Hepatic stellate cell (primary cell): ENCODE measurements around the gene FREM1.
A peak's percentile ranks its signal among the peaks of the same experiment; 100 is the strongest.

ENCODE experiments used
- DNase-seq: peaks from one replicate; pipeline ENCODE4 v3.0.0; 2011; ENCODE audit warnings: low spot score

The FREM1 gene

DNA sequence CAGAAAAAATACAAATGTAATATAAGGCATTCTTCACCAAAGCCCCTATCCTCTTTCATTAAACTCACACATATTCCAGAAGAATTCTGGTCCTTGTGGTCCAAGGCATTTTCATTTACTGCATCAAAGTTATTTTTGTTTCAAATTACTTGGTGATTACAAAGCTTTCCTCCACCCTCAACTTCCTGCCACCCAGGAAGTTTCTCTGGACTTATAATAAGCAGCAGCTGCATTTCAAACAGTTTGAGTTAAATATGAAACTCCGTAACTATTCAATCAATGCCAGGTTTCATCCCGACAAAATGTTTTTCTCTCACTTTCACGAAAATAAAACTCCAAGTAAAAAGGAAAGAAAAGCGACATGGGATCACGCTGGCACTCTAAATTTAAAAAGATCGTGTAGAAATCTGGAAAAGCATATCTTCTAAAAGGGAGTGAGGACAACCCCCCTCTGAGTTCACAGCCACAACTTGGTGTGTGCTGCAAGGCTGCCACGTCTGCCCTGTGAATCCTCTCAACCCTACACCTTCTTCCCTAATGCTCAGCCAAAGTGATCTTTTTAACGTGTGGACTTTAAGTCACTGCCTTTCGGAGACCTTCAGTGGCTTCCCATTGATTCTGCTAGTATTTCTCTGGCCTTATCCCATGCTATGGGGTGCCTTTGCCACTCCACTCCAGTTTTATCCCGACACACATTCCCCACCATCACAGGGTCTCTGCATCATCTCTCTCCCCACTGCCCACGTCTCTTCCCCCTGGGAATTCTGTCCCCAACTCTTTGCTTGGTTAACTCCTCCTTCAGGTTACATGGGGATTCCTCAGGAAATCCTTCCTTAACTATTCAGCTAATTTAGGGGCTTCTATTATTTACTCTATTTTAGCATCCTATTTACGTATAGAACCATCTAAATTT is 96.6 kb downstream of the FREM1 start:
- DNase-seq, result peak; percentile 5

DNA sequence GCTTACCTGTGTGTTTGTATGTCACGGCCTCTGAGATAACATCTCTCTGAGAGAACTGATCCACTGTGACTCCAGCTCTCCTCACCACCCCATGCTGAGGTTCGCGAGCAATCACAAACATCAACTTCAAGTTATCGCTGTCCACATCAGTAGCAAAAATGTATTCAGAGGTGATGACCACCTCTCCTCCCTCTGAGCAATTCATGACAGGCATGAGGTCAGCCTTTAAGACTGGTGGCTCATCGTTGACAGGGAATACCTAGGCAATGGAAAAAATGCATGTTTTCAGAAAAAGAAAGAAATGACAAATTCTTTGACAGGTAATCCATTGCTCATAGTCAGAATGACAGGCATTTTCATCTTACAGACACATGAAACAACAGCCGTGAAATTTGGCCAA is 97.4 kb downstream of the FREM1 start:
- DNase-seq, result no peak

DNA sequence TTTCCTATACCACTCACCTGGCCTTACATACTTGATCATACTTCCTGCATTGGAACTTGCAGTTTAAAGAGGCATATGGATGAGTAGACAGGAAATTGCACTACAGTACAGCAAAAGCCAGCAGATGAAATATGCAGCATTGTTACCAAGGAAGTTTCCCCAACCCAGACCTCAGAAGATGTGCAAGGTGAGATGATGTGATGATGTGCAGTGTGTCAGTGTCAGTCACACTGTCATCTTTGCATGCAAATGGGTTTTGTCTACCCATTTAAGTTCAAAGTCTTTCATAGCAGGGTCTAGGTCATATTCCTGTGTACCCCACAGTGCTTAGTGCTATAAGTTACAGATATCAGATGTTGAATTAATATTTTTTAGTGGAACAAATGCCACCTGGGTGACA is 98.4 kb downstream of the FREM1 start:
- no peak for DNase-seq

DNA sequence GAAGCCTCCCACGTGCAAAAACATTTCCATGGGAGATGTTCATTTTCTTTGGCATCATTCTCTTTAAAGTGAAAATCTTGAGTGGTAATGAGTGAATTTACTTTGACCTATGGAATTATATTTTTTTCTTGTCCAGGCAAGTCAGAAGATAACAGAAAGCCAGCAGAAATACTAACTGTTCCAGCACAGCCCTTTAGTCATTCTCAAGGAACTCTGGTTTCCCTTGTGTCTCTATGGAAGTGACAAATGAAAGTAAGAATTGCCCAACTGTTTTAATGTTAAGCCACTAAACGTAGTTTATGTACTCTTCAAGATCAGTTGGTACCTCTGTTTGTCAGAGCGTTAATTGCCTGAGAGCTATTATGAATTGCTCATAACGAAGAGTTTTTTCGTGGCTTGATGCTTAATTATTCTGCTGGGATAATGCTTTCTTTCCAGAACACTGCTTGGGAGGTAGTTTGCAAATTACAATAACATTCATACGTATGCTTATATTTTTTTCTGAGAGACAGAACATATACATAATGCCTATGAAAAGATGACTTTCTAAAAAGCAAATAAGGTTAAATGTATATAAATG is 103.2 kb downstream of the FREM1 start:
- no peak for DNase-seq

DNA sequence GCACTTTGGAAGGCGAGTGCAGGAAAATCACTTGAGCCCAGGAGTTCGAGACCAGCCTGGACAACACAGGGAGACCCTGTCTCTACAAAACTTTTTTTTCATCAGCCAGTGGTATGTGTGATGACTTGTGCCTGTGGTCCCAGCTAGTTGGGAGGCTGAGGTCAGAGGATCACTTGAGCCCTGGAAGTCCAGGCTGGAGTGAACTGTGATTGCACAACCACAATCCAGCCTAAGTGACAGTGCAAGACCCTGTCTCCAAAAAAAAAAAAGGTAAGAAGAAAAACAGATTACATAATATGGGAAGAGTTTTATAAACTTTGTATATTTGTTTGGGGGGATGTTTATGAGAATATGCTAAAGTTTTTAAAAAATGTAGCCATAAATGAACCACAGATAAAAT is 111.2 kb downstream of the FREM1 start:
- no peak for DNase-seq

DNA sequence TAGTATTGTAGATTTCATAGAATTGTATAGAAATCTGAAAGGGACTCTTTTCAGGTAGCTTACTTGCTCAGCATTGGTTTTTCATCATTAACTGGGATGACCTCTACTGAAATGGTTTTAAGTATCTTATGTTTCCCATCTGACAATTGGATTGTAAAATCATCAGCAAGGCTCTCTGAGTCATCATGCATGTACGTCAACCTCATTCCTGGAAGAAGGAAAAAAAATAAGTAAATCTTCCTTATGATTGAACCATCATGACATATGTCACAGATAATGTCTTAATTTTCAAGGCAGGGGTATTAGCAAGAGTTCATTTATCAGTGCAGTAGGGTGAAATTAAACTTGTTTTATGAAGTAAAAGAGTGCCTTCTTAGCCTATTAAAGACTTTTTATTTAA is 112.8 kb downstream of the FREM1 start:
- no peak for DNase-seq

DNA sequence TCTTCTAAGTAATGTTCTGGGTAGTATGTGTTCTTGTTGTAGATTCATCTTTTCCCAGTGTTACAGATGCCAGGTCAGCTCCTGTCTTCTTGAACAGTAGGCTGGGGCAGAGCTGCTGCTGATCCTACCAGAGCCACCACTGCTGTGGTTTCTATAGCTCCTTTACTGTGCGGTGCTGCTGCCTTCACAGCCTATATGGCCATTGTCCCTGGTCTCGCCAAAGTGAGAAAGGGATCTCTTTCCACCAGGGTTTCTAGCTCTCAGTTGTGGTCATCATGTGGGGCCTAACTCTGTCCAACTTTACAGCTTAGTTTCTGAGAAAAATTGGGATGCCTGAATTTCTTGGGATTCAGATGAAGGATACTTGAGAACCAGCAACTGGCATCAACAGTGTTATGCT is 116.8 kb downstream of the FREM1 start:
- no peak for DNase-seq

DNA sequence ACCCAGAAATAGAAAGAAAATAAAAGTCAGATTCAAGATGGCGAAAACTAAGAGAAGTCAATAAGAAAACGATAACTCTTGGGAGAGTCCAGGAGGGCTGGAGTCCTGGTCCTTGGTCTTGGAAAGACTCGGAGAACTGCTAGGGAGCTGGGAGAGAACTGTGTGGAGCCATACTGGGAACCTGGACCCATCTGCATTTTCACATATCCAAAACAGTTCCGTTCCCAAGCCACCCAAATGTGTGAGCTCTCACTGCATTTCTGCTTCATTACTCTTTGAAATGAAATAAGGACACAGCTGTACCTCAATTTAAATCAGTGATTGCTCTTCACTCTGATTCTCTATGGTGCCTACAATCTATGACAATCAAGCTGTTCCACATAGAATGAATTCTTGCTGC is 119.6 kb downstream of the FREM1 start:
- no peak for DNase-seq

DNA sequence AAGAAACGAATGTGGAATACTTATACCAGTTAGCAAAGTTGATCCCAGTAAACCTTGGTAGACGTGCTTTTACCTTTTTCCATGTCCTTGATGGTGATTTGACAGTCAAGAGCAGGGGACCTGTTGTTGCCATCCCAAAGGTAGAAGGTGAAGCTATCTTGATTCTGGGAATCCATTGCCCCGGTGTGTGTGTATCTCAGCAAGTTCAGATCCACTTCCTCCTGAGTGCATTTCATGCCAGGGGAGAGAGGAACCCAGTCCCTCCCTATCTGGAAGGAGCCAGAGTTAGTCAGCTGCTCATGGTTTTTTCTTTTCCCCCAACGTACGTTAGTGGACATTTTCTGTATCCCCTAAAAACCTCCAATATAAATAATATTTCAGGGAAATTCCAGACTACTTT is 121.4 kb downstream of the FREM1 start:
- DNase-seq, result no peak

DNA sequence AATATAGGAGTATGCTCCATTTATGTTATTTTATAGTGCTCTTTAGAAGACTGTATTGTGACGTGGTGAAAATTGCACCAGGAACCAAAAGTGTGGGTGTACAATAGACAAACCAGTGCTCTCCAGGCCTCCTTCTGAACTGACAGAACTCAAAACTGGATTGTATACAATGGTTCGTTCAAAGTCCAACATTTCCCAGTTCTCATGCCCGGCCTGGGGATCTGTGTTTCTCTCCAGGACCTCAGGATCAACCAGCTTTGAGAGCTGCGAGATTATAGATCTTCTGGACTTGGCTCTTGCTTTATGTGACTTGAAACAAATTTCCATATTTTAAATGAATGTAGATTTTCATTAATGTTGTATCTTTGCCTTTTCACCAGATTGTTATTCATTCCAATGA is 126.9 kb downstream of the FREM1 start:
- DNase-seq, result no peak

DNA sequence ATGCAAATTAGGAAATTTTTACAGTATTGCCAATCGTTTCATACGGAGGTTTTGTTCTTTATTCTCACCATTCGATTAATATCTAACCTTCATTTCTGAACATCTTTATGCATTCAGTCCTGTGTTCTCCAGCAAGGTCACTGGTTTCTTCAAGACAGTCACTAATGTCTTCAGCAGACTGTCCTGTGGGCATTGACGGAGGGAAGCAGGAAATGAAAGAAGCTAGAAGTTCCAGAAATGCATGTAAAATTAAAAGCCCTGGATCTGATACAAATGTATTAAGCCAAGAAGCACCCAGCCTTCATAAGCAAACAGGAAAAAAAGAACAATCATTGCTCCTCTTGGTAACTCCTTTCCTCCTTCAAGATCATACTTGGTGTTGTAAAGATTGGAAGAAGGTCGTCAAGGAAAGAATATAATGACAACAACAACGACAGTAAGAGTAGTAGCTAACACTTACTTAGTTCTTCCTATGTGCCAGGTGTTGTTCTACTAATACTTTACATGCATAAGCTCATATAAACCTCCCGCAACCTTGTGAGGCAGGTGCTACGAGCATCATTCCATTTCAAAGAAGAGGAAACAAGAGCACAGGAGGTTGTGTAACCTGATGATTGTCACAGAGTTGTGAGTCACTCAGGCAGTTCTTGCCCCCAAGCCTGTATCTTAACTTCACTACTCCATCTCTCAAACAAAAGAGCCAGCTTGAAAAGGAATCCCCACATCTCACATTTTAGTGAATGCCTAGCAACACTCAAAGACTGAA is 127.8 kb downstream of the FREM1 start:
- no peak for DNase-seq

DNA sequence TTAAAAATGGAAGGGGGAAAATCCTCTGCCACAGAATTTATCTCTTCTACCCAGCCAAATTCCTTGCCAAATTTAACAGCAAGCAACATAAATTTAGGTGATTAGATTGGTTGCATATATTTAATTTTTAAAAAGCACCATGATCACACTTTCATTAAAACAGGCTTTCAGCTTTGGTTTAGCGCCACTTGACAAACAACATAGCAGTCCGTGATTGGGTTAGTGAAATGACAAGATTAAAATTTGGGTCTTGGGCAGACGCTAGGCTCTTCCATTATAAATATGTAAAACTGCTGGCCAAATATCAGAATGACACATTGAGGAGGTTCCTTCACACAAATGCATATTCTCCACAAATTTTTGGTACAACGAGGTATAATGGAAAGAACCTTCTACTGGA is 129.5 kb downstream of the FREM1 start:
- DNase-seq, result no peak

DNA sequence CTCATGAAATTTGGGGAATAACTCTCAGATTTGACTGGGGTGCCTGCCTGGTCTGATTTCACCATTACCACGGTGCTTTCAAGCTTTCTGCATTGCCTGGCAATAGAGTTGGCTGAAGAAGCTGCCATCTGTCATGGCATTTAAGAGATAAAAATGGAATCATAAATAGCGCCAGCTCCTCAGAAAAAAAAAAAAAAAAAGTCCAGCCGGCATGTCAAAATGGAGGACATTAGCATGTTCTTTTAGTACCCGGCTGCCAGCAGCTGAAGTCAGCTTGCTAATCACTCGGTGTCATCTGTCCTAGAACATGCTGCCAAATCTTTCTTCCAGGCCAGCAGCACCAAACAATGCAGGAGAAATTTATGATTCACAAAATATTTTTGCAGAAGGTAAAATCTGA is 130.0 kb downstream of the FREM1 start:
- no peak for DNase-seq

DNA sequence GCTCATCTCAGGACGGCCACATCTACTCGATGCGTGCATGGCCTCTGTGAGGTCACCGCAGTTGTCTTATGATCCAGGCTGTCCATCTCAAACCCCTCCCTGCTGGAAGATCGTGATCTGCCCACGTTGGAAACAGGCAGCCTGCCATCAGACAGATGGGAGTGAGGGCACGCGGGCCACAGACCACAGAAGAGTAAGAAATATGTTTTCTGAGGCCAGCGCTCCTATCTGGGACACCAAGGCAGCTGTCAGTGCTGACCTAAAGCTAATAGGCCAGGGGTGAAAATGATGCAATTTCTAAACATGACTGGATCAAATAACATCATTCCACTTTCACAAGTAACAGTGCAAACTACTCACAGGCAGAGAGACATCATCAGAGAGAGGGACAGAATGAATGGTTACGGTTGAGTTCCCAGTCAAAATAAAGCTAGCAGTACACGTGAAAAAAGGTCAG is 130.6 kb downstream of the FREM1 start:
- DNase-seq, result no peak

DNA sequence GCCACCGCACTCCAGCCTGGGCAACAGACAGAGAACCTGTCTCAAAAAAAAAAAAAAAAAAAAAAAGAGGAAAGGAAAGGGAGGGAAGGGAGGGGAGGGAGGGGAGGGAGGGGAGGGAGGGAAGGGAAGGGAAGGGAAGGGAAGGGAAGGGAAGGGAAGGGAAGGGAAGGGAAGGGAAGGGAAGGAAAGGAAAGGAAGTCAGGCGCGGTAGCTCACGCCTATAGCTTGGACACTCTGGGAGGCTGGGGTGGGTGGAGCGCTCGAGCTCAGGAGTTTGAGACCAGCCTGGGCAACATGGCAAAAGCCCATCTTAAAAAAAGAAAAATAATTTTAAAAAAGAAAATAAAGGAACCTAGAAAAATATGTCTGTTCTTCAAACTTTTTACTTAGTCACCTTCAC is 131.7 kb downstream of the FREM1 start:
- no peak for DNase-seq

DNA sequence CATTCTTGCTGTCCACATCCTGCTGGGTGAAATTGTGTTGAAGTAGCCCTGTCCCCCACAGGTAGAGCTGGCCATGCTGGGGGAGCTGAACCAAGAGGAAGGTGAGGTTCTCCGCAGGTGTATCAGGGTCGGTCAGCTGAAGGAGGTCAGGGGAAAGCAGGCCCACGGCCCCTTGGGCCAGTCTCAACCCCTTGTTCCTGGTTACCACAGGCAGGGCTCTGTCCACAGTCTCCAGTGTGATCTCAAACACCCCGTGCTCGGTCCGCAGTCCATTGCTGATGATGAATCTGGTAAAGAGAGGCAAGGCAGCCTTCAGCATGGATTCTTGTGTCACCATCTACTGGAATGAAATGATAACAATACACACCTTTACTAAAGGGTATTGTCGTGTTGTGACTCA is 134.3 kb downstream of the FREM1 start:
- no peak for DNase-seq

DNA sequence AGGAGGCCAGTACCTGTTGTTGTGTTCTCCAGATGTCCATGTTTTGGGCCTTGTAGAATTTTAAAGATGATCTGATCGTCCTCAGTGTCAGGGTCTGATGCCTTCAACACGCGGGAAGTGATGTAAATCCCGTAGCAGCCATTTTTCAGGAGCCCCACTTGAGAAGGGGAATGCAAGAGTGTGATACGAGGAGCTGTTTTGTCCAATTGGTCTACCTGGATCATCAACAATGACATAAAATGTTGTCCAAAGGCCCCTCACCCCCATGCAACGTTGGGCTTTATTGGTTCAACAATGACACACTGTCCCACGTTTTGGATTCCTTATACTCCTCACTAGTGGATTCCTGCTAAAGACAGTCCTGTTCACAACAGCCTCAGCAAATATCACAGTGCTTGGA is 139.6 kb downstream of the FREM1 start:
- DNase-seq, result no peak

DNA sequence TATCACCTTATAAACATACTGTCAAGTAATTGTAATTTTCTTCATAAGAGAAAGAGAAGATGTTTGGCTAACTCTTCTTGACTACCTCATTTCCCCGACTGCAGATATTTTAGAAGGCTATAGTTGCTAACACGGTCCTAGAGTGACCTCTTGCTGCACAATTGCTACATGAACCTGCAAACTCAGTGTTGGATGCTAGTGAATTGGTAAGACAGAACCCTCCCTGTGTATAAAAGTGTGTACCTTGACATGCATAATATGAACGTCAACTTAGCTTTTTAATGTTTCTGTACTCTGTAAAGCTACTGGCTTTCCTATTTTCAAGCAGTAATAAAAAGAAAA is 141.0 kb downstream of the FREM1 start:
- no peak for DNase-seq

DNA sequence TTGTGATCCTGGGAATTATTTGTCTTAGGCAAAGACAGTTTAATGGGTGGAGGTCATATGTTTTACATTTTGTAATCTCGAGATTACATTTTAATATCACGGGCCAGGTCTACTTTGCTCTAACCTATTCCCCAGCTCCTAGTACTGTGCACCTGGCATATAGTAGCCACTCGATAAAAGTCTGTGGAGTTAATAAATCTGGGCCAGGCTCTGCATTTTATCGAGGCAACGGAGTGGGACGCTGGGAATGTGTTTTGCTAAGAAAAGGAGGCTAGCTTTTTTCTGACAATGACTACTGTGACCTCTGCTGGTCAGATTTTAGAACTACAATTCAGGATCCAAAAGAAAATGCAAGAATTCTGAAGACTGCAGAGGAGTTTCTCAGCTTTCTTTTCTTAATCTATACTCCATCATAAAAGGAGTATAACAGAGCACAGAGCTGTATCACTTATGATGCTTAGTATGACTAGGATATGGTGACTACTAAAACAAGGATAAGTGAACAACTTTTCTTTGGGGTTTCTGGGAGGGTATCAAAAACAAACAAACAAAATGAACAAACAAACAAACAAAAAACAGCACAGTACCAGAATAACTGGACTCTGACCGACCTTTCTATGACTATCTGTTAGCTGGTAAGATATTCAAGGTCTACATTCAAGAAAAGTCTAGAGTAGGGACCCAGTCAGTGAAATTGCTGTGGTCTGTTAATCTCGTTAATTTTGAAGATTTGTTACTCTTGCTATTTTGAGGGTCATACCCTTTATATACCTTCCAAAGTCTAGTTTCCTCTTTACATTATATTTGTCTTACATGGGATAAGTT is 141.6 kb downstream of the FREM1 start:
- peak; percentile 14 for DNase-seq

DNA sequence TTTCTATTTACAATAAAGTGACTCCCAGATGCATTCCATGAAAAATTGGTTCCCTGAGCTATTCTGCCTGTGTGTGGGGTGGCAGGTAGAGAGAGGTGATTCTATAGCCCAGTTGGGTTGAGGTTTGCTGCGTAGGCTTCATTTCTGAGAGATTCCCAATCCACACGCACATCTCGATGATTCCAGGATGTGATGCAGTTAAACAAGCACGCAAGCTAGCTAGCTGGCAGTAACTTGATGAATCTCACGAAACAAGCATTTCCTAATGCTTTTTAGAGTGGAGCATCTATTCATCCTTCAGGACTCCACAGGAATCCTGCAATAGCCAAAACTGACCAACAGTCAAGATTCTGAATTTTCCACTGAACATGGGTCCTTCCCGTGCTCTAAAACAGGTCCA is 143.9 kb downstream of the FREM1 start:
- no peak for DNase-seq

DNA sequence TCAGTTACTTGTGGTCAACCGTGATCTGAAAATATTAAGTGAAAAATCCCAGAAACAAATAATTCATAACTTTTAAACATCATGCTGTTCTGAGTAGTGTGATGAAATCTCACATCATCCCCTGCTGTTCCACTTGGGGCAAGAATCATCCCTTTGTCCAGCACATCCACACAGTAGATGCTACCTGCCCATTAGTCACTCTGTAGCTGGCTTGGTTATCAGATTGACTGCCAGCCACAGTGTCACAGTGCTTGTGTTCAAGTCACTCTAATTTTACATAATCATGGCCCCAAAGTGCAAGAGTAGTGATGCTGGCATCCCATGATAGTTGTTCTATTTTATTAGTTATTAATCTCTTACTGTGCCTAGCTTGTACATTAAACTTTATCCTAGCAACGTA is 148.6 kb downstream of the FREM1 start:
- DNase-seq, result no peak

DNA sequence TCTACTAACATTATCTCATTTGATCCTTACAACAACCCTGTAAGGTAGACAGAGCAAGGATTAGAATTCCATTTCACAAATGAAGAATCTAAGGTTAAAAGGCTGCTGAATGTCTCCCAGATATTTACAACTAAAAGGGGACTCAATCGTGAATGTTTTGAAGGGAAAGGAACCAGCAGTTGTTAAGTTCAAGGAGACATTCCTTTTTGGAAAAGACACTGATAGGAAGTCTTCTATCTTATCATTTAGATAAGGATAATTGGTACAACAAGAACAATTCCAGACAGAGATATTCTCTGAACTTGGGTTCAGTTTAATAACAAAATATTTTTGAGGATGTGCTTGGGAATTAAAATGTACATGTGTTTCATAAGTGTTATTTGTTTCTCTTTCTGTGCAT is 150.2 kb downstream of the FREM1 start:
- no peak for DNase-seq
